PC-9 (cell line): ENCODE measurements around the gene COL6A1.

ENCODE experiments used
- CTCF ChIP-seq: fragments of 200-600 bp; sonication (generic); conservative IDR thresholded peaks from 2 replicates; pipeline ENCODE4 v1.6.1; 2017; ENCODE audit warnings: mixed run types, antibody characterized with exemption, mild to moderate bottlenecking, moderate library complexity
- EZH2 ChIP-seq: fragments of 200-600 bp; sonication (generic); IDR thresholded peaks from 2 replicates; pipeline ENCODE4 v1.8.0; 2017; ENCODE audit warnings: antibody characterized with exemption, low read depth

- TF ChIP-seq CTCF: no peak
- no peak for TF ChIP-seq EZH2
Observed at GRCh38 chr21:46050668-46051378, 69.3 kb downstream of the COL6A1 start.
